LNCaP clone FGC (cell line): ENCODE results near the gene RPL10A.

Source experiments
- DNase-seq: peaks from one replicate; pipeline ENCODE4 v3.0.0-alpha.2; 2011; ENCODE audit warnings: low read depth
- H3K4me3 ChIP-seq: 2 replicates; pipeline ENCODE4 v1.5.1; 2011; ENCODE audit warnings: mild to moderate bottlenecking, low read depth, low read length, control low read depth
- CTCF ChIP-seq: IDR thresholded peaks from 2 replicates; pipeline ENCODE4 v1.5.1; 2012; ENCODE audit warnings: mild to moderate bottlenecking; ENCODE audit not compliant: control insufficient read depth, insufficient read depth; ENCODE audit errors: extremely low read depth

Gene RPL10A

GRCh38 chr6:35468181-35468979, at the start of gene RPL10A:
Gene RPL10A, plus strand, starts transcription at chr6:35468401. Its CDS starts 34 bp downstream, at chr6:35468435.
- peak; percentile 90 for DNase-seq
- peak within 1 kb of the TSS; percentile 98 for H3K4me3 ChIP-seq
- peak; percentile 82 for TF ChIP-seq CTCF

- no peak overlapping the region for H3K4me3 ChIP-seq
- no peak for DNase-seq
- no peak for TF ChIP-seq CTCF
These were observed 48.8 kb upstream of the RPL10A start for GRCh38 chr6:35419417-35419816.

- H3K4me3 ChIP-seq = no peak overlapping the region
- no peak for DNase-seq
- no peak for TF ChIP-seq CTCF
These were observed 48.2 kb upstream of the RPL10A start for GRCh38 chr6:35419961-35420360.

DNA sequence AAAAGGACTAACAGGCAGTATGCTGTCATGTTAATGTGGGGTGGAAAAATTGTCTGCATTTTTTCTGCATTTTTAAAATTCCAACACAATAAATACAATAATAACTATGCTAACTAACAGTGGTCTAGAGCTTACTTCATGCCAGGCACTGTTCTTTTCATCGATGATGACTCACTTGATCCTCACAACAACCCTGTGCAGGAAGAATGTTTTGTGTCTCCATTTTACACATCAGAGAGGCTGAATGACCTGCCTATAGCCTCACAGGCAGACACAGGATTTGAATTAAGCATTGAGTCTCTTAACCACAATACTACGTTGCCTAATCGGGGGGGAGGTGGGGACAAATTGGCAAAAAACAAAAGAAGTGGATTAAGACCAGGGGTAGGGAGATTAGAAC, 42.9 kb upstream of the RPL10A start:
- H3K4me3 ChIP-seq = no peak overlapping the region
- no peak for DNase-seq
- no peak for TF ChIP-seq CTCF

DNA sequence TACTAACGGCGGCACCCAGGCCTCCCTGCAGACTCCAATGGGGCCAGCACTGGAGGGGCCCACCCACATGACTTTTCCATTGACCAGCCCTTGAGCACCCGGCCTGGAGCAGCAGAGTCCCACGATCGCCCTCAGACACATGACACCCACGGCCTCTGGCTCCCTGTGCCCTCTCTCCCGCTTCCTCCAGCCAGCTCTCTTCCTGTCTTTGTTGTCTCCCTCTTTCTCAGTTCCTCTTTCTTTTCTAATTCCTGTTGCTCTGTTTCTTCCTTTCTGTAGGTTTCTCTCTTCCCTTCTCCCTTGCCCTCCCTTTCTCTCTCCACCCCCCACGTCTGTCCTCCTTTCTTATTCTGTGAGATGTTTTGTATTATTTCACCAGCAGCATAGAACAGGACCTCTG, 42.1 kb upstream of the RPL10A start:
- TF ChIP-seq CTCF = no peak
- DNase-seq = no peak
- H3K4me3 ChIP-seq = no peak overlapping the region

DNA sequence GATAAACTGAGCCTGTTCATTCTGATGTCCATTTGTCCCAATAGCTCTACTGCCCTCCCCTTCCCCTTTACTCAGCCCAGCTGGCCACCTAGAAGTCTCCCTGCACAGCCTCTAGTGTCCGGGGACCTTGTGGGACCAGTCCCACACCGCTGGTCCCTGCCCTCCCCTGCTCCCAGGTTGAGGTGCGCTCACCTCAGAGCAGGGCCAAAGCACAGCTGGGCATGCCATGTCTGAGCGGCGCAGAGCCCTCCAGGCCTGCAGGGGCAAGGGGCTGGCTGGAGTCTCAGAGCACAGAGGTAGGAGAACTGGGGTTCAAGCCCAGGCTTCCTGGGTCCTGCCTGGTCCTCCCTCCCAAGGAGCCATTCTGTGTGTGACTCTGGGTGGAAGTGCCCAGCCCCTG, 40.8 kb upstream of the RPL10A start:
- TF ChIP-seq CTCF = no peak
- DNase-seq = no peak
- no peak overlapping the region for H3K4me3 ChIP-seq

DNA sequence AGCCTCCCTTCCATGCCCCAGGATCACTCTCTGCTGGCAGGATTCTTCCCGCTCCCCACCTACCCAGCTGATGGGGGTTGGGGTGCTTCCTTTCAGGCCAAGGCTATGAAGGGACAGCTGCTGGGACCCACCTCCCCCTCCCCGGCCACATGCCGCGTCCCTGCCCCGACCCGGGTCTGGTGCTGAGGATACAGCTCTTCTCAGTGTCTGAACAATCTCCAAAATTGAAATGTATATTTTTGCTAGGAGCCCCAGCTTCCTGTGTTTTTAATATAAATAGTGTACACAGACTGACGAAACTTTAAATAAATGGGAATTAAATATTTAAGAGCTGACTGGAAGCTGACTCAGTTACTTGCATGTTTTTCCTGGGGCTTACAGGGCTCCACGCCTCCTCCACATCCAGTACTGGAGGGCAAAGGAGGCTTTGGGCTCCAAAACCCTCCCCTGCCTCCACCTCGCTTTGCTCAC, 40.3 kb upstream of the RPL10A start:
- no peak for DNase-seq
- TF ChIP-seq CTCF = no peak
- H3K4me3 ChIP-seq = no peak overlapping the region
